ENCODE data around the gene TSHZ2. TPM values are rescaled to one million over a fixed set of nuclear protein-coding genes. Genes with fewer than 3 reads are reported as not detected.

Gene TSHZ2
- total and polyA plus RNA-seq, 9 of the 15 experiments (the other 6 are each of a cell fraction or from before 2014, with no cell fraction given), result 0.03 to 0.20 (median 0.05) TPM; not detected in 4

DNA sequence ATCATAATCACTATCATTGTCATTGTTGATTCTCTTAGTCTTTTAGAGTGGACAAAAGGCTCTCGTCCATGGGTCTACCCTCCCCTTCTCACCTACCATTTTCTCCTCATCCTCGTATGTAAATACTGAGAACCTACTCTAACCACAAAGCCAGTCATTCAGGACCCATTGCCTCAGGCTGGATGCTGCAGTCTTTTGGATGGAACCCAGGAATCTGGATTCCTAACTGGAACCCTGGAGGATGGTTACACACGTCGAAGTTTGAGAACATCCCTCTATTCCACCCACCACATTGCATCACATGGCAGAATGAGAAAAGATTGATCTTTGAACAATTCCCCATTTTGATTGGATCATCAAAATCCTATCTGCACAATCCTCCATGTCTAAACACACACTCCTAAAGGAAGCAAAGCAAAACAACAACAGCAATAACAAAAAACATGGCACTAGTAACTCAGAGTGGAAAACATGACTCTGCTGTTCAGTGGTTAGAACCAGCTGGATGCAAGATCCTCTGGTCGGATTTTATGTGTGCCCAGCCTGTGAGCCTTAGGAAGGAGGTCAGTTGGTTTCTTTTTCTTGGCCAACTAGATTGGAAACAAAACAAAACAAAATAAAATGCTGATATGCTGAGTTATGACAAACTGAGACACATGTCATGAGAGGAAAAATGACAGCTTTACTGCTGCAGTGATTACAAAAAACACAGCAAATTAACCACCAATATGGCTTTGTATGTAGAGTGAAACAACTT, 38.0 kb downstream of the TSHZ2 start:
- Histone ChIP-seq H3K4me3 (no peak overlapping the region), H3K9ac (ENCODE audit: insufficient read depth in 1 of 2, low read depth in 2 of 2, low read length in 2 of 2) (no peak overlapping the region), H3K4me1 (replicated peaks in 1 of 2; ENCODE audit: control insufficient read depth in 2 of 2, insufficient read depth in 2 of 2, low read length in 2 of 2) (no peaks in the 10 kb centered on the region), H3K9me1 (ENCODE audit: control insufficient read depth, insufficient read depth, low read length) (no peaks in the 10 kb centered on the region), H3K4me2 (ENCODE audit: insufficient read depth, low read length) (no peak overlapping the region), H3K27ac (ENCODE audit: extremely low read depth, low read depth, low read length) (no peak overlapping the region), H3K36me3 (ENCODE audit: control insufficient read depth, insufficient read depth, low read length) (no peaks in the 10 kb centered on the region), H3K79me2 (ENCODE audit: control insufficient read depth, insufficient read depth, low read length) (no peaks in the 10 kb centered on the region), H2AFZ (ENCODE audit: low read depth, low read length) (no peak overlapping the region), H3K27me3 (ENCODE audit: control insufficient read depth in 2 of 2, insufficient read depth in 2 of 2, low read length in 2 of 2) (peaks cover 0 to 9% of the 10 kb centered on the region in 2 experiments; a peak in 1 of 5 replicates), H4K20me1 (replicated peaks; ENCODE audit: control insufficient read depth, insufficient read depth, low read length) (no peaks in the 10 kb centered on the region), H3K9me3 (replicated peaks; ENCODE audit: control insufficient read depth, insufficient read depth, low read depth, low read length) (no peaks in the 10 kb centered on the region)
- no peak for ATAC-seq
- CTCF ChIA-PET (ENCODE audit: low intra/inter-chr PET ratio), result no interaction called here
- DNase-seq (ENCODE audit: extremely low read depth in 1 of 4, low spot score in 3 of 4), result no peak
- FAIRE-seq, result no peak
- in situ Hi-C loops (cut with MboI), result no loop called here
- no TSS peak for BruUV-seq (replicated peaks)
- 0% methylated on average over 5 of the region's 5 CpGs for WGBS (ENCODE audit: insufficient coverage, low coverage, missing lambda C conversion rate)
- intact Hi-C loops (cut with micrococcal nuclease), result no loop called here
- POLR2A ChIA-PET, result interaction anchor here (0.6 kb wide), 1 partner anchor 608 kb away, joined by 3 read pairs; no protein-coding TSS in a partner anchor
- TF ChIP-seq, protein P1, sequence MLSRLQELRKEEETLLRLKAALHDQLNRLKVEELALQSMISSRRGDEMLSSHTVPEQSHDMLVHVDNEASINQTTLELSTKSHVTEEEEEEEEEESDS (CRISPR knock-in tag; IDR thresholded peaks at IDR 0.05), result no peak
- TF ChIP-seq, protein P2, sequence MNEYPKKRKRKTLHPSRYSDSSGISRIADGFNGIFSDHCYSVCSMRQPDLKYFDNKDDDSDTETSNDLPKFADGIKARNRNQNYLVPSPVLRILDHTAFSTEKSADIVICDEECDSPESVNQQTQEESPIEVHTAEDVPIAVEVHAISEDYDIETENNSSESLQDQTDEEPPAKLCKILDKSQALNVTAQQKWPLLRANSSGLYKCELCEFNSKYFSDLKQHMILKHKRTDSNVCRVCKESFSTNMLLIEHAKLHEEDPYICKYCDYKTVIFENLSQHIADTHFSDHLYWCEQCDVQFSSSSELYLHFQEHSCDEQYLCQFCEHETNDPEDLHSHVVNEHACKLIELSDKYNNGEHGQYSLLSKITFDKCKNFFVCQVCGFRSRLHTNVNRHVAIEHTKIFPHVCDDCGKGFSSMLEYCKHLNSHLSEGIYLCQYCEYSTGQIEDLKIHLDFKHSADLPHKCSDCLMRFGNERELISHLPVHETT (CRISPR knock-in tag; conservative IDR thresholded peaks at IDR 0.05 in 1 of 2, IDR thresholded peaks at IDR 0.05 in 1 of 2), result no peak
- TF ChIP-seq CEBPB (tag; IDR thresholded peaks at IDR 0.05), result no peak
- no peak for TF ChIP-seq SMAD1 (IDR thresholded peaks at IDR 0.05; ENCODE audit: low read depth, low read length, partially characterized antibody)
- no peak for TF ChIP-seq SMARCE1 (IDR thresholded peaks at IDR 0.05)
- TF ChIP-seq ZNF212 (CRISPR knock-in tag; IDR thresholded peaks at IDR 0.05), result no peak
- TF ChIP-seq, protein P3, sequence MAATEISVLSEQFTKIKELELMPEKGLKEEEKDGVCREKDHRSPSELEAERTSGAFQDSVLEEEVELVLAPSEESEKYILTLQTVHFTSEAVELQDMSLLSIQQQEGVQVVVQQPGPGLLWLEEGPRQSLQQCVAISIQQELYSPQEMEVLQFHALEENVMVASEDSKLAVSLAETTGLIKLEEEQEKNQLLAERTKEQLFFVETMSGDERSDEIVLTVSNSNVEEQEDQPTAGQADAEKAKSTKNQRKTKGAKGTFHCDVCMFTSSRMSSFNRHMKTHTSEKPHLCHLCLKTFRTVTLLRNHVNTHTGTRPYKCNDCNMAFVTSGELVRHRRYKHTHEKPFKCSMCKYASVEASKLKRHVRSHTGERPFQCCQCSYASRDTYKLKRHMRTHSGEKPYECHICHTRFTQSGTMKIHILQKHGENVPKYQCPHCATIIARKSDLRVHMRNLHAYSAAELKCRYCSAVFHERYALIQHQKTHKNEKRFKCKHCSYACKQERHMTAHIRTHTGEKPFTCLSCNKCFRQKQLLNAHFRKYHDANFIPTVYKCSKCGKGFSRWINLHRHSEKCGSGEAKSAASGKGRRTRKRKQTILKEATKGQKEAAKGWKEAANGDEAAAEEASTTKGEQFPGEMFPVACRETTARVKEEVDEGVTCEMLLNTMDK (IDR thresholded peaks at IDR 0.05; ENCODE audit: borderline replicate concordance, insufficient read depth, low read depth, low read length, poor library complexity, severe bottlenecking), result no peak
- TF ChIP-seq, protein P4, sequence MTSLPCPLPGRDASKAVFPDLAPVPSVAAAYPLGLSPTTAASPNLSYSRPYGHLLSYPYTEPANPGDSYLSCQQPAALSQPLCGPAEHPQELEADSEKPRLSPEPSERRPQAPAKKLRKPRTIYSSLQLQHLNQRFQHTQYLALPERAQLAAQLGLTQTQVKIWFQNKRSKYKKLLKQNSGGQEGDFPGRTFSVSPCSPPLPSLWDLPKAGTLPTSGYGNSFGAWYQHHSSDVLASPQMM (CRISPR knock-in tag; IDR thresholded peaks at IDR 0.05), result no peak
- TF ChIP-seq RBM34 (IDR thresholded peaks at IDR 0.05; ENCODE audit: borderline replicate concordance, insufficient read depth, low read length), result no peak
- TF ChIP-seq FOXA3 (CRISPR knock-in tag; conservative IDR thresholded peaks at IDR 0.05 in 1 of 2, IDR thresholded peaks at IDR 0.05 in 1 of 2), result no peak
- no peak for TF ChIP-seq KDM5B (IDR thresholded peaks at IDR 0.05; ENCODE audit: insufficient replicate concordance, low read depth, low read length)
- no peak for TF ChIP-seq TSC22D4 (tag; IDR thresholded peaks at IDR 0.05)
